Sigmoid colon (tissue), 4 donors: ENCODE measurements around the gene PTPRE.

Experiments used
- POLR2A ChIP-seq, 2 donors: fragments of 450-650 bp; IDR thresholded peaks; one replicate each; pipeline ENCODE4 v1.6.1; 2016; ENCODE audit warnings: antibody characterized with exemption in 2 of 2, mild to moderate bottlenecking in 2 of 2, moderate library complexity in 2 of 2
- POLR2AphosphoS5 ChIP-seq, 4 donors: sonication (generic); formaldehyde crosslinking; IDR thresholded peaks; one replicate each; pipeline ENCODE4 v1.6.1; 2017; ENCODE audit warnings: antibody characterized with exemption in 4 of 4
- TF ChIP-seq, protein P1 (sequence below), 4 experiments: fragments of 450-650 bp in 3 of 4; fragments of 200-600 bp in 1 of 4; IDR thresholded peaks; one replicate each; pipeline ENCODE4 v1.5.1; 2016 to 2019; ENCODE audit warnings: antibody characterized with exemption in 4 of 4, mild to moderate bottlenecking in 3 of 4, moderate library complexity in 2 of 4

- no peak for TF ChIP-seq POLR2A (IDR thresholded peaks at IDR 0.05)
- TF ChIP-seq, protein P1, sequence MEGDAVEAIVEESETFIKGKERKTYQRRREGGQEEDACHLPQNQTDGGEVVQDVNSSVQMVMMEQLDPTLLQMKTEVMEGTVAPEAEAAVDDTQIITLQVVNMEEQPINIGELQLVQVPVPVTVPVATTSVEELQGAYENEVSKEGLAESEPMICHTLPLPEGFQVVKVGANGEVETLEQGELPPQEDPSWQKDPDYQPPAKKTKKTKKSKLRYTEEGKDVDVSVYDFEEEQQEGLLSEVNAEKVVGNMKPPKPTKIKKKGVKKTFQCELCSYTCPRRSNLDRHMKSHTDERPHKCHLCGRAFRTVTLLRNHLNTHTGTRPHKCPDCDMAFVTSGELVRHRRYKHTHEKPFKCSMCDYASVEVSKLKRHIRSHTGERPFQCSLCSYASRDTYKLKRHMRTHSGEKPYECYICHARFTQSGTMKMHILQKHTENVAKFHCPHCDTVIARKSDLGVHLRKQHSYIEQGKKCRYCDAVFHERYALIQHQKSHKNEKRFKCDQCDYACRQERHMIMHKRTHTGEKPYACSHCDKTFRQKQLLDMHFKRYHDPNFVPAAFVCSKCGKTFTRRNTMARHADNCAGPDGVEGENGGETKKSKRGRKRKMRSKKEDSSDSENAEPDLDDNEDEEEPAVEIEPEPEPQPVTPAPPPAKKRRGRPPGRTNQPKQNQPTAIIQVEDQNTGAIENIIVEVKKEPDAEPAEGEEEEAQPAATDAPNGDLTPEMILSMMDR (IDR thresholded peaks at IDR 0.05), result no peak
- no peak for TF ChIP-seq POLR2AphosphoS5 (IDR thresholded peaks at IDR 0.05)
These were observed 209.3 kb downstream of the PTPRE start for GRCh38 chr10:128116187-128116586.
